NK-92 (cell line): ENCODE data around the gene FNDC7.
"Not testable (repeated sequence)": the region's sequence is repeated elsewhere in the genome, so short reads cannot be mapped to it uniquely, and the experiment has no call there.

ENCODE experiments used
- DNase-seq: peaks from one replicate; lab custom pipeline; 2025; ENCODE audit not compliant: unreplicated experiment; lab: John Stamatoyannopoulos, UW

FNDC7 gene

GRCh38 chr1:108695535-108695934 is 17.2 kb upstream of the FNDC7 start:
- no peak for DNase-seq

- no peak for DNase-seq
Observed at GRCh38 chr1:108699375-108700332, 13.1 kb upstream of the FNDC7 start.

GRCh38 chr1:108701176-108701849 is 11.4 kb upstream of the FNDC7 start:
- DNase-seq: no peak

GRCh38 chr1:108702109-108702508 is 10.6 kb upstream of the FNDC7 start:
- not testable (repeated sequence) for DNase-seq

- no peak for DNase-seq
Observed at GRCh38 chr1:108703939-108704338, 8.8 kb upstream of the FNDC7 start.

GRCh38 chr1:108704496-108704895 is 8.2 kb upstream of the FNDC7 start:
- no peak for DNase-seq

GRCh38 chr1:108706643-108707042 is 6.1 kb upstream of the FNDC7 start:
- no peak for DNase-seq

GRCh38 chr1:108708691-108709660 is 3.7 kb upstream of the FNDC7 start:
- DNase-seq: no peak

GRCh38 chr1:108715932-108716331 is 3.2 kb downstream of the FNDC7 start:
- DNase-seq: no peak

- no peak for DNase-seq
Observed at GRCh38 chr1:108716437-108717230, 3.9 kb downstream of the FNDC7 start.

GRCh38 chr1:108717774-108718316 is 5.1 kb downstream of the FNDC7 start:
- DNase-seq: no peak

- DNase-seq: no peak
Observed at GRCh38 chr1:108718927-108719655, 6.4 kb downstream of the FNDC7 start.

- DNase-seq: no peak
Observed at GRCh38 chr1:108719656-108720435, 7.1 kb downstream of the FNDC7 start.

GRCh38 chr1:108722292-108722691 is 9.6 kb downstream of the FNDC7 start:
- no peak for DNase-seq

- DNase-seq: no peak
Observed at GRCh38 chr1:108725906-108726305, 13.2 kb downstream of the FNDC7 start.

- DNase-seq: no peak
Observed at GRCh38 chr1:108728327-108728923, 15.7 kb downstream of the FNDC7 start.

GRCh38 chr1:108729481-108729880 is 16.8 kb downstream of the FNDC7 start:
- DNase-seq: no peak

- no peak for DNase-seq
Observed at GRCh38 chr1:108732398-108732797, 19.7 kb downstream of the FNDC7 start.
